ENCODE results near the gene RDM1. TPM values are rescaled to one million over a fixed set of nuclear protein-coding genes. Genes with fewer than 3 reads are reported as not detected.

Gene RDM1
- total RNA-seq, 2 experiments from 2014 or later, result 4.1 to 11.0 TPM

DNA sequence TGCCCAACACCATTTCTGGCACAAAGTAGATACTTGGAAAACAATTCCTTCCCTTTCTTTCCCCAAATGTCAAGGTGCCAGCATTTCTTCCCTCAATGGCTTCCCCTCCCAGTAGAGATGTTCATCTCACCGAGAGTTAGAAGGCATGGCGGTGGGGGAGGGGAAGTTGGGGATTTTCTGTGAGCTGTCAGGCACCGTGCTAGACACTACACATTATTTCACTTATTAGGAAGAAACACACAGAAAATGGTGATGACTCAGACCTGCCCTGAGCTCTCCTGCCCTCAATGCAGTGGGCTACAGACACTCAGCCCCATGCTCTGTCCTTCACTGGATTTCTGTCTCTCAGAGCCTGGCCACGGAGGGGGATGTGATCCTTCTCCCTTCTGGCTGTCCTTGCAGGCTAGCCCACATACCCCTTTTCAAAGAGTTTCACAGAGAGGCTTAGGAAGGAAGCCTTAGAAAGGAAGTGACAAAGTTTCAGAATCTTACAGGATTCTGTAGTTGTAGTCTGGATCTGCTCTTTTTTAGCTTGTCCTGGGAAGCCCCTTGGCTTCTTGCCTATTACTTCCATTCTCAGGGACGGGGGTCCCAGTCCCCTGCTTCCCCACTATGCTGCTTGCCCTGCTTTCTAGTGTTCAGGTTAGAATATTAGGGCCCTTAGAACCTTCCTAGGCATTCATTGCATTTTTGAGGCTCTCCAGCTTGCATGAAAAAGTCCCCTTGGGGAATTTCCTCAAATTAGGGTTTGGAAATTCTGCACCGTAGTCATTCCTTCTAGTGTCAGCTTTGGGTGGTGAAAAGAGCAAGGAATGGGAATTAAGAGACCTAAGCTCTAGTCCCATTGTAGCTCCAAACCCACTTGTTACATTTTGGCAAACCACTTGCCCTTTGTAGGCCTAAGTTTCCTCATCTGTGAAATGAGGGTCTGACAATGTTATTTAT lies 38.2 kb downstream of the RDM1 start:
- TF ChIP-seq EZH2phosphoT487 (IDR thresholded peaks at IDR 0.05; ENCODE audit: borderline replicate concordance, low read depth, low read length), result no peak
- TF ChIP-seq, protein P1, sequence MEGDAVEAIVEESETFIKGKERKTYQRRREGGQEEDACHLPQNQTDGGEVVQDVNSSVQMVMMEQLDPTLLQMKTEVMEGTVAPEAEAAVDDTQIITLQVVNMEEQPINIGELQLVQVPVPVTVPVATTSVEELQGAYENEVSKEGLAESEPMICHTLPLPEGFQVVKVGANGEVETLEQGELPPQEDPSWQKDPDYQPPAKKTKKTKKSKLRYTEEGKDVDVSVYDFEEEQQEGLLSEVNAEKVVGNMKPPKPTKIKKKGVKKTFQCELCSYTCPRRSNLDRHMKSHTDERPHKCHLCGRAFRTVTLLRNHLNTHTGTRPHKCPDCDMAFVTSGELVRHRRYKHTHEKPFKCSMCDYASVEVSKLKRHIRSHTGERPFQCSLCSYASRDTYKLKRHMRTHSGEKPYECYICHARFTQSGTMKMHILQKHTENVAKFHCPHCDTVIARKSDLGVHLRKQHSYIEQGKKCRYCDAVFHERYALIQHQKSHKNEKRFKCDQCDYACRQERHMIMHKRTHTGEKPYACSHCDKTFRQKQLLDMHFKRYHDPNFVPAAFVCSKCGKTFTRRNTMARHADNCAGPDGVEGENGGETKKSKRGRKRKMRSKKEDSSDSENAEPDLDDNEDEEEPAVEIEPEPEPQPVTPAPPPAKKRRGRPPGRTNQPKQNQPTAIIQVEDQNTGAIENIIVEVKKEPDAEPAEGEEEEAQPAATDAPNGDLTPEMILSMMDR (conservative IDR thresholded peaks at IDR 0.05; ENCODE audit: low read length), result no peak
- no peaks in the 10 kb centered on the region for H3K4me1 ChIP-seq (ENCODE audit: insufficient read depth, low read length, poor library complexity, severe bottlenecking)
- H3K9me3 ChIP-seq (ENCODE audit: low read length), result no peaks in the 10 kb centered on the region
- no peaks in the 10 kb centered on the region for H3K36me3 ChIP-seq (ENCODE audit: insufficient read depth, low read length)
- no peaks in the 10 kb centered on the region for H4K20me1 ChIP-seq (ENCODE audit: insufficient read depth, low read length)
- no TSS peak for BruUV-seq (replicated peaks)
- no peak overlapping the region for H3K27ac ChIP-seq (ENCODE audit: low read depth, low read length, poor library complexity, severe bottlenecking)
- no peak overlapping the region for H2AFZ ChIP-seq (ENCODE audit: low read length)
- no peaks in the 10 kb centered on the region for H3K79me2 ChIP-seq (ENCODE audit: insufficient read depth, low read depth, low read length)
- H3K9me2 ChIP-seq (ENCODE audit: insufficient read depth, low read length), result no peaks in the 10 kb centered on the region
- ChIA-PET POLR2A (no interaction called here), CTCF (ENCODE audit: unreplicated experiment) (no interaction called here)
- no peak for DNase-seq (ENCODE audit: low spot score)
- no peak overlapping the region for H3K4me2 ChIP-seq (ENCODE audit: low read length)
- intact Hi-C loops (cut with micrococcal nuclease; ENCODE audit: unreplicated experiment), result no loop called here
- H3K4me3 ChIP-seq (ENCODE audit: low read depth, low read length, poor library complexity, severe bottlenecking), result no peak overlapping the region

DNA sequence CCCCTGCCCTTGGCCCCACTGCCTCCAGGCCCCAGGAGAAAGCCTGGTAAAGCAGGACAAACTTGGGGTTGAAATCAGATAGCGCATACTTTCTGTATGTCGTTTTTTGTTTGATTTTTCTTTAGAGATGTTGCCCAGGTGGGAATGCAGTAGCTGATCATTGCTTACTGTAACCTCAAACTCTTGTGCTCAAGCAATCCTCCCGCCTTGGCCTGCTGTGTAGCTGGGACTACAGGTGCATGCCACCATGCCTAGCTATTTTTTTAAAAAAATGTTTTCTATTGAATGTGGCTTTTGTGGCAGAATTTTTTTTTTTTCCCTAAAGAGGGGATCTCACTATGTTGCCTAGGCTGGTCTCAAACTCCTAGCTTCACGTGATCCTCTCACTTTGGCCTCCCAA lies 39.3 kb downstream of the RDM1 start:
- DNase-seq (ENCODE audit: low spot score), result no peak
- Histone ChIP-seq H3K79me2 (ENCODE audit: insufficient read depth, low read depth, low read length) (no peaks in the 10 kb centered on the region), H2AFZ (ENCODE audit: low read length) (no peak overlapping the region), H3K9me2 (ENCODE audit: insufficient read depth, low read length) (no peaks in the 10 kb centered on the region), H3K27ac (ENCODE audit: low read depth, low read length, poor library complexity, severe bottlenecking) (no peak overlapping the region), H3K36me3 (ENCODE audit: insufficient read depth, low read length) (no peaks in the 10 kb centered on the region), H4K20me1 (ENCODE audit: insufficient read depth, low read length) (no peaks in the 10 kb centered on the region), H3K4me1 (ENCODE audit: insufficient read depth, low read length, poor library complexity, severe bottlenecking) (no peaks in the 10 kb centered on the region), H3K9me3 (ENCODE audit: low read length) (no peaks in the 10 kb centered on the region), H3K4me2 (ENCODE audit: low read length) (no peak overlapping the region), H3K4me3 (ENCODE audit: low read depth, low read length, poor library complexity, severe bottlenecking) (no peak overlapping the region)
- BruUV-seq (replicated peaks), result no TSS peak
- ChIA-PET CTCF (ENCODE audit: unreplicated experiment) (no interaction called here), POLR2A (no interaction called here)
- intact Hi-C loops (cut with micrococcal nuclease; ENCODE audit: unreplicated experiment), result no loop called here
- TF ChIP-seq EZH2phosphoT487 (IDR thresholded peaks at IDR 0.05; ENCODE audit: borderline replicate concordance, low read depth, low read length), result no peak
- TF ChIP-seq, protein P1 (conservative IDR thresholded peaks at IDR 0.05; ENCODE audit: low read length), result no peak

DNA sequence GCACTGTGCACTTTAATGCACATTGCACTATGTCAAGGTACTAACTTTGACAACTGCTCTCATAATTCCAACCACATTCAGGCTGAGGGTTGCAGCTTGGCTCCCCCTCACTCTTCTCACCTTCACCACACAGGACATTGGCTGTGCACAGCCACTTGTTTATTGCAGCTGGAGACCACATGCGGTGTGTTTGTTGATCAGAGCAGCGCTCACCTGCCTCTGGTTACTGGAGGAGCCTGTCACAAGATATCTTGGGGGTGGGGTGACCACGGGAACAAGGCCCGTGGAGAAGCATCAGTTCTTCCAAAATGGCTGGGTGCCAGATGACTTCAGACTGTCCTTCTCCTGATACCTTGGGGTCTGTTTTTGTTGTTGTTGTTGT lies 39.8 kb downstream of the RDM1 start:
- Histone ChIP-seq H3K4me3 (ENCODE audit: low read depth, low read length, poor library complexity, severe bottlenecking) (no peak overlapping the region), H3K4me1 (ENCODE audit: insufficient read depth, low read length, poor library complexity, severe bottlenecking) (no peaks in the 10 kb centered on the region), H2AFZ (ENCODE audit: low read length) (no peak overlapping the region), H3K36me3 (ENCODE audit: insufficient read depth, low read length) (no peaks in the 10 kb centered on the region), H4K20me1 (ENCODE audit: insufficient read depth, low read length) (no peaks in the 10 kb centered on the region), H3K9me3 (ENCODE audit: low read length) (no peaks in the 10 kb centered on the region), H3K9me2 (ENCODE audit: insufficient read depth, low read length) (no peaks in the 10 kb centered on the region), H3K79me2 (ENCODE audit: insufficient read depth, low read depth, low read length) (no peaks in the 10 kb centered on the region), H3K27ac (ENCODE audit: low read depth, low read length, poor library complexity, severe bottlenecking) (no peak overlapping the region), H3K4me2 (ENCODE audit: low read length) (no peak overlapping the region)
- DNase-seq (ENCODE audit: low spot score), result no peak
- POLR2A ChIA-PET, result no interaction called here
- no peak for TF ChIP-seq EZH2phosphoT487 (IDR thresholded peaks at IDR 0.05; ENCODE audit: borderline replicate concordance, low read depth, low read length)
- TF ChIP-seq, protein P1 (conservative IDR thresholded peaks at IDR 0.05; ENCODE audit: low read length), result no peak
- no TSS peak for BruUV-seq (replicated peaks)
- intact Hi-C loops (cut with micrococcal nuclease; ENCODE audit: unreplicated experiment), result no loop called here
- CTCF ChIA-PET (ENCODE audit: unreplicated experiment), result no interaction called here
